ENCODE measurements around the gene OPCML.

Gene OPCML

GRCh38 chr11:132980670-132981069 lies 551.6 kb downstream of the OPCML start:
- DNase-seq (ENCODE audit: low read depth), result no peak

- no peak for DNase-seq (ENCODE audit: low read depth)
Measured at GRCh38 chr11:132977746-132978145, 554.6 kb downstream of the OPCML start.

- DNase-seq (ENCODE audit: low read depth), result no peak
Measured at GRCh38 chr11:132977241-132977640, 555.1 kb downstream of the OPCML start.

- DNase-seq (ENCODE audit: low read depth), result no peak
Measured at GRCh38 chr11:132976115-132976514, 556.2 kb downstream of the OPCML start.

GRCh38 chr11:132973686-132974085 lies 558.6 kb downstream of the OPCML start:
- DNase-seq (ENCODE audit: low read depth), result no peak

GRCh38 chr11:132972565-132972964 lies 559.7 kb downstream of the OPCML start:
- DNase-seq (ENCODE audit: low read depth), result no peak

- DNase-seq (ENCODE audit: low read depth), result no peak
Measured at GRCh38 chr11:132971351-132971750, 561.0 kb downstream of the OPCML start.

- no peak for DNase-seq (ENCODE audit: low read depth)
Measured at GRCh38 chr11:132969892-132970291, 562.4 kb downstream of the OPCML start.

GRCh38 chr11:132962041-132962440 lies 570.3 kb downstream of the OPCML start:
- DNase-seq (ENCODE audit: low read depth), result no peak

GRCh38 chr11:132961453-132961852 lies 570.8 kb downstream of the OPCML start:
- DNase-seq (ENCODE audit: low read depth), result no peak

- DNase-seq (ENCODE audit: low read depth), result no peak
Measured at GRCh38 chr11:132960273-132961078, 571.8 kb downstream of the OPCML start.

GRCh38 chr11:132959693-132960092 lies 572.6 kb downstream of the OPCML start:
- DNase-seq (ENCODE audit: low read depth), result no peak

GRCh38 chr11:132957881-132958280 lies 574.4 kb downstream of the OPCML start:
- DNase-seq (ENCODE audit: low read depth), result no peak

- DNase-seq (ENCODE audit: low read depth), result no peak
Measured at GRCh38 chr11:132948252-132948651, 584.0 kb downstream of the OPCML start.

GRCh38 chr11:132944569-132944944 lies 587.7 kb downstream of the OPCML start:
- DNase-seq (ENCODE audit: low read depth), result no peak

GRCh38 chr11:132943706-132944568 lies 588.4 kb downstream of the OPCML start:
- DNase-seq (ENCODE audit: low read depth), result no peak

- DNase-seq (ENCODE audit: low read depth), result no peak
Measured at GRCh38 chr11:132943357-132943705, 589.0 kb downstream of the OPCML start.

GRCh38 chr11:132942611-132943356 lies 589.5 kb downstream of the OPCML start:
- no peak for DNase-seq (ENCODE audit: low read depth)

- DNase-seq (ENCODE audit: low read depth), result no peak
Measured at GRCh38 chr11:132941761-132942160, 590.5 kb downstream of the OPCML start.

- DNase-seq (ENCODE audit: low read depth), result no peak
Measured at GRCh38 chr11:132941024-132941646, 591.2 kb downstream of the OPCML start.

GRCh38 chr11:132937016-132937415 lies 595.3 kb downstream of the OPCML start:
- no peak for DNase-seq (ENCODE audit: low read depth)

GRCh38 chr11:132935383-132935782 lies 596.9 kb downstream of the OPCML start:
- no peak for DNase-seq (ENCODE audit: low read depth)
